ENCODE results near the gene EXOC7. TPM values are rescaled to one million over a fixed set of nuclear protein-coding genes. Genes with fewer than 3 reads are reported as not detected.

The EXOC7 gene
- total and polyA plus RNA-seq, 8 donors: 31.8 to 280 (median 68.1) TPM

DNA sequence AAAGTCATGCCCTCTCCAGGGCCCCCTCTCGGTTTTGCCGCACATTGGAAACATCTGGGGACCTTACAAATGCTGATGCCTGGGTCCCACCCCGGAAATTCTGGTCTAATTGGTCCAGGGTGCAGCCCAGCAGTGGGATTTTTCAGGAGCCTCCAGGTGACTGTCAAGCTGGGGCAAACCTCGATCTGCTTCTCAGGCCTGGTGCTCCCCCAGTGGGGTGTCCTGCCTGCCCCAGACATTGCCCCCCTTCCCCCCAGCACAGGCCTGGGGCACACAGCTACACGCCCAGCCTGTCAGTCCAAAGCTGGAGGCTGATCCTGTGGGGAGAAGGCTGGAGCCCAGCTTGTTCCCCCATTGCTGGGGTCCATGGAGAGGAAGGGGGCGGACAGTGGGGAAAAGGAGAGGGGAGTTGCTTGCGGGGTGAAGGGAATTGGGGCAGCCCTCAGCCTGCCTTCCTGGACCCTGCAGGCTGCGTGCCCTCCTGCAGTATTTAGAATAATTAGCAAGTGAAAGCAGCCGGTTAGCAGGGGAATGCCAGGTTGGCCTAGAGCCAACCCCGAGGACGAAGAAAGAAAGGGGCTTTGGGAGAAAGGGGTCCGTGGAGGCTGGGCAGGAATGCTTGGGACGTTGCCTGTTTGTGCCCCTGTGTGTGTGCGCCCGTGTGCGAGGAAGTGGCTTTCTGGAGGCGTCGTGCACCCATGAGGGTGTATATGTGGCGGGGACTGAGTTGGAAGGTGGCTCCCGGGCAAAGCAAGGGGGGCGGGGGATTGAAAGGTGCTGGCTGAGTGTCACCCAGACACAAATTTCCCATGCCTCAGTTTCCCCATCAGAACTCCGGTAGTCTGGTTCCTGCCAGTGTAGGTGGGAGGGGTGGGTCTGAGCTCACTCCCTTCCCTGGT, 31.6 kb upstream of the EXOC7 start:
- DNase-seq: peak in 1 of 2 donors; percentile 34
- intact Hi-C loops (cut with DNase I; ENCODE audit: low total_unique reads): no loop called here
- WGBS, 5 donors: 53 to 63% (median 59%) methylated on average over 22 of the region's 22 CpGs
- Histone ChIP-seq H3K9me3 (no peaks in the 10 kb centered on the region), H3K27me3 (peaks cover 0 to 99% (median 49%) of the 10 kb centered on the region in 3 donors), H3K36me3 (no peaks in the 10 kb centered on the region), H3K4me3 (no peak overlapping the region), H3K27ac (no peak overlapping the region), H3K4me1 (peaks cover 10 to 28% (median 25%) of the 10 kb centered on the region in 4 donors)
- TF ChIP-seq POLR2AphosphoS5 (IDR thresholded peaks at IDR 0.05): no peak
- TF ChIP-seq, protein P1, sequence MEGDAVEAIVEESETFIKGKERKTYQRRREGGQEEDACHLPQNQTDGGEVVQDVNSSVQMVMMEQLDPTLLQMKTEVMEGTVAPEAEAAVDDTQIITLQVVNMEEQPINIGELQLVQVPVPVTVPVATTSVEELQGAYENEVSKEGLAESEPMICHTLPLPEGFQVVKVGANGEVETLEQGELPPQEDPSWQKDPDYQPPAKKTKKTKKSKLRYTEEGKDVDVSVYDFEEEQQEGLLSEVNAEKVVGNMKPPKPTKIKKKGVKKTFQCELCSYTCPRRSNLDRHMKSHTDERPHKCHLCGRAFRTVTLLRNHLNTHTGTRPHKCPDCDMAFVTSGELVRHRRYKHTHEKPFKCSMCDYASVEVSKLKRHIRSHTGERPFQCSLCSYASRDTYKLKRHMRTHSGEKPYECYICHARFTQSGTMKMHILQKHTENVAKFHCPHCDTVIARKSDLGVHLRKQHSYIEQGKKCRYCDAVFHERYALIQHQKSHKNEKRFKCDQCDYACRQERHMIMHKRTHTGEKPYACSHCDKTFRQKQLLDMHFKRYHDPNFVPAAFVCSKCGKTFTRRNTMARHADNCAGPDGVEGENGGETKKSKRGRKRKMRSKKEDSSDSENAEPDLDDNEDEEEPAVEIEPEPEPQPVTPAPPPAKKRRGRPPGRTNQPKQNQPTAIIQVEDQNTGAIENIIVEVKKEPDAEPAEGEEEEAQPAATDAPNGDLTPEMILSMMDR (IDR thresholded peaks at IDR 0.05): no peak
- no peak for TF ChIP-seq POLR2A (IDR thresholded peaks at IDR 0.05)
- no peak for TF ChIP-seq EP300 (IDR thresholded peaks at IDR 0.05)

DNA sequence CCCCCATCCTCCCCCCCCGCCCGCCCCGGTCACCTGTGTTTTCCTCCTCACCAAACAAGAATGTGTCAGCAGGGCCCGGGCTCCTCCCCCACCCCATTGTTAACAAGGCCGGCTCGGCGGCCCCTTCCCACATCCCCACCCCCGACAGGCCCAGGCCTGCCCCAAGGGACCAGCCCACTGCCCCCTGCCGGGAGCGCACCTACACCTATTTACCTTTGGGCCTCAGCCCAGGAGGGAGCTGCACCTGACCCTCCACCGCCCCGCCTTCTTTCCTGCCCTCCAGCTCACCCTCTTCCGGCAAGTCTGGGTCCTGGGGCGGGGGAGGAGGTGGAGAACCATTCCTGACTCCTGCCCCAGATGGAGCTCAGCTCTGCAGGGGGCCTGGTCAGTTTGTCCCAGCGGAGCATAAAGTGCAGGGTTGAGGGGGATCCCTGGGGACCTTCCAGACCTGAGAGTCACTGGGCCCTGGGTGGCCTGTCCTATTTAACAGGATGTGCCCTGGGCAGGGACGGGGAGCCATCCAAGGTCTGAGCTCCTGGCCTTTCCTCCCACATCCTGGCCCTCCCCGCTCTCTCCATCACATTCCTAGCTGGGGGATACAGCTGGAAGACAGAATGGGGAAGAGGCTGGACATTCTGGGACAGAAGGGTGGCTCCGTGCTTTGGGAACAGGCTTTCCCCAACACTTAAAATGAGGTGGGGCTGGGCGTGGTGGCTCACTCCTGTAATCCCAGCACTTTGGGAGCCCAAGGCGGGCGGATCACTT, 29.2 kb upstream of the EXOC7 start:
- H3K9me3 ChIP-seq: no peaks in the 10 kb centered on the region
- DNase-seq: peak; percentile 78 to 91
- 32 to 60% (median 39%) methylated on average over 8 to 21 of the region's 21 CpGs for WGBS, 5 donors
- peaks cover 0 to 18% (median 5%) of the 10 kb centered on the region in 4 donors for H3K4me1 ChIP-seq
- intact Hi-C loops (cut with DNase I; ENCODE audit: low total_unique reads): no loop called here
- no peak for TF ChIP-seq EP300 (IDR thresholded peaks at IDR 0.05)
- TF ChIP-seq, protein P1 (IDR thresholded peaks at IDR 0.05): no peak
- TF ChIP-seq POLR2A (IDR thresholded peaks at IDR 0.05): no peak
- no peak for TF ChIP-seq POLR2AphosphoS5 (IDR thresholded peaks at IDR 0.05)
- no peak overlapping the region for H3K27ac ChIP-seq
- peaks cover 0 to 75% (median 25%) of the 10 kb centered on the region in 3 donors for H3K27me3 ChIP-seq
- H3K4me3 ChIP-seq: peak overlapping the region in 1 of 4 donors; percentile 3
- H3K36me3 ChIP-seq: no peaks in the 10 kb centered on the region

DNA sequence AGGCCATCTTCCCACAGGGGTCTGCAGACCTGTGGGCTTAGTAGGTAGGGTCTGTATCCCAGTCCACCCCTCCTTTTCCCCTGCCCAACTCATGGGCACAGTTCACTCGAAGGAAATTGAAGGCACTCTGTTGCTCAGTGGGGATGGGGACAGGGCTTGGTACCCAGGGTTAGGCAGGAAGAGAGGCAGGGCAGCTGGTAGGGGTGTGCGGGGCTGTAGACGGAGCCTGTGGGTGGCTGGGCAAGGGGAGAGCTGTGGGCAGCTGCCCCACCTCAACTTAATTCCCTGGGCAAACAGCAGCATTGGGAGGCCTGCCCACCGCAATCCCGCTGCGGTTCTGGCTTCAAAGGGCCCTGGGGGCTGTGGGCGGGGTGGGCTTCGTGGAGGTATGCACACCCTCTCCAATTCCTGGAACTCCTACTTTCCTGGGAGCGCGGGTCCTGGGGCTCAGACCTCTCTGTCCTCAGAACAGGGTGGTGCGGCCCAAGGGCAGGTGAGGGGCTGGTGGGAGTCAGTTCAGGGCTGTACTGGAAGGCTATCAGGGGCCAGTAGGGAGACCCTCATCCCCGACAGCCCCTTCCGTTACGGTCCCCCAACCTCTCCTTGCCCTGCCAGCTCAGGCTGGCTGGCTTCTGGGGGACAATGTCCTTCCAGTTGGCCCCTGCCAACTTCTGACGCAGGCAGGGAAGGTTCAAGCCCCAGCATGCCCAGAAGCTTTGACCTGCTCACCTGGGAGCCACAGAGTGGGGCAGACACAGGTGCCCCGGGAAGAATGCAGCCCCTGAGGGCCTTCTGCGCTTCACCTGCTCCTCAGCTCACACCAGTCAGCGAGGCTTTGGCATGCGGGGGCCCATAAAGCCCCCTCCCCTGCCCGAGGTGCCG, 28.3 kb upstream of the EXOC7 start:
- Histone ChIP-seq H3K9me3 (no peaks in the 10 kb centered on the region), H3K27ac (no peak overlapping the region), H3K36me3 (no peaks in the 10 kb centered on the region), H3K27me3 (peaks cover 0 to 67% (median 17%) of the 10 kb centered on the region in 3 donors), H3K4me3 (peak overlapping the region in 1 of 4 donors; percentile 3), H3K4me1 (peaks cover 0 to 15% (median 2%) of the 10 kb centered on the region in 4 donors)
- WGBS, 5 donors: 56 to 73% (median 69%) methylated on average over 7 to 21 of the region's 21 CpGs
- peak in 1 of 2 donors; percentile 40 for DNase-seq
- TF ChIP-seq POLR2A (IDR thresholded peaks at IDR 0.05): no peak
- TF ChIP-seq, protein P1 (IDR thresholded peaks at IDR 0.05): no peak
- TF ChIP-seq POLR2AphosphoS5 (IDR thresholded peaks at IDR 0.05): no peak
- TF ChIP-seq EP300 (IDR thresholded peaks at IDR 0.05): no peak
- intact Hi-C loops (cut with DNase I; ENCODE audit: low total_unique reads): no loop called here
